Peyer's patch (tissue), 4 donors: ENCODE data around the gene PTPN2. TPM values are rescaled to one million over a fixed set of nuclear protein-coding genes. Genes with fewer than 3 reads are reported as not detected.

Experiments
- DNase-seq, 3 donors: peaks; one replicate each; pipeline ENCODE4 v3.0.0-alpha.2; 2017 to 2019
- H3K27ac ChIP-seq, 4 donors: fragments of 200-600 bp; sonication (generic); one replicate each; pipeline ENCODE4 v1.5.1; 2016 to 2019
- H3K27me3 ChIP-seq, 2 donors: fragments of 200-600 bp; sonication (generic); one replicate each; pipeline ENCODE4 v1.5.1; 2019
- H3K36me3 ChIP-seq, 3 donors: fragments of 200-600 bp; sonication (generic); one replicate each; pipeline ENCODE4 v1.5.1; 2016 to 2019
- H3K4me1 ChIP-seq, 4 donors: fragments of 200-600 bp; sonication (generic); one replicate each; pipeline ENCODE4 v1.5.1; 2016 to 2019
- H3K4me3 ChIP-seq, 4 donors: fragments of 200-600 bp; sonication (generic); 1 replicate in 3 of 4; 2 replicates in 1 of 4; pipeline ENCODE4 v1.5.1; 2016 to 2019; ENCODE audit warnings: mild to moderate bottlenecking in 1 of 4
- H3K9me3 ChIP-seq, 4 donors: fragments of 200-600 bp; sonication (generic); one replicate each; pipeline ENCODE4 v1.5.1; 2016 to 2019; ENCODE audit warnings: mild to moderate bottlenecking in 1 of 4
- CTCF ChIP-seq, 6 experiments: fragments of 450-650 bp in 4 of 6; fragments of 200-600 bp in 2 of 6; sonication (generic) in 1 of 6; IDR thresholded peaks; one replicate each; pipeline ENCODE4 v1.5.1; 2017 to 2019; ENCODE audit warnings: antibody characterized with exemption in 6 of 6, mild to moderate bottlenecking in 3 of 6, moderate library complexity in 1 of 6
- POLR2A ChIP-seq, 2 donors: fragments of 450-650 bp; IDR thresholded peaks; one replicate each; pipeline ENCODE4 v1.5.1; 2017; ENCODE audit warnings: antibody characterized with exemption in 2 of 2, mild to moderate bottlenecking in 2 of 2, moderate library complexity in 2 of 2
- total RNA-seq, 4 donors: library from RNA; depleted of rRNA; stranded (reverse); fragments of >200 nt; gene quantifications; one replicate each; pipeline ENCODE4 v1.1.0, GENCODE V29; 2016

Gene PTPN2
- total RNA-seq, 4 donors from 2014 or later, result 28.9 to 43.7 (median 29.3) TPM

GRCh38 chr18:12816451-12816850 lies 67.6 kb downstream of the PTPN2 start:
- no peaks in the 10 kb centered on the region for H3K27me3 ChIP-seq
- TF ChIP-seq CTCF (IDR thresholded peaks at IDR 0.05), result no peak
- no peak for TF ChIP-seq POLR2A (IDR thresholded peaks at IDR 0.05)
- no peaks in the 10 kb centered on the region for H3K4me1 ChIP-seq
- H3K27ac ChIP-seq, result no peak overlapping the region
- H3K9me3 ChIP-seq, result no peaks in the 10 kb centered on the region
- H3K36me3 ChIP-seq, result peaks cover 0 to 43% (median 0%) of the 10 kb centered on the region in 3 donors
- H3K4me3 ChIP-seq, result no peak overlapping the region
- DNase-seq, result no peak

- no peak overlapping the region for H3K27ac ChIP-seq
- H3K4me1 ChIP-seq, result no peaks in the 10 kb centered on the region
- H3K36me3 ChIP-seq, result peaks cover 0 to 35% (median 0%) of the 10 kb centered on the region in 3 donors
Measured at GRCh38 chr18:12811191-12811950, 72.7 kb downstream of the PTPN2 start.

GRCh38 chr18:12803069-12803936 lies 80.7 kb downstream of the PTPN2 start:
- no peak for DNase-seq
- no peaks in the 10 kb centered on the region for H3K4me1 ChIP-seq
- no peaks in the 10 kb centered on the region for H3K9me3 ChIP-seq
- no peak for TF ChIP-seq POLR2A (IDR thresholded peaks at IDR 0.05)
- TF ChIP-seq CTCF (IDR thresholded peaks at IDR 0.05), result no peak
- H3K27me3 ChIP-seq, result no peaks in the 10 kb centered on the region
- no peak overlapping the region for H3K4me3 ChIP-seq
- H3K27ac ChIP-seq, result no peak overlapping the region
- peaks cover 0 to 30% (median 0%) of the 10 kb centered on the region in 3 donors for H3K36me3 ChIP-seq

More at GRCh38 chr18:12811191-12811950, 72.7 kb downstream of the PTPN2 start:
- no peaks in the 10 kb centered on the region for H3K27me3 ChIP-seq
- TF ChIP-seq POLR2A (IDR thresholded peaks at IDR 0.05), result no peak
- TF ChIP-seq CTCF (IDR thresholded peaks at IDR 0.05), result no peak
- H3K9me3 ChIP-seq, result no peaks in the 10 kb centered on the region
- DNase-seq, result no peak
- H3K4me3 ChIP-seq, result no peak overlapping the region

- TF ChIP-seq CTCF (IDR thresholded peaks at IDR 0.05) (no peak), POLR2A (IDR thresholded peaks at IDR 0.05) (no peak)
- Histone ChIP-seq H3K9me3 (no peaks in the 10 kb centered on the region), H3K27me3 (no peaks in the 10 kb centered on the region), H3K36me3 (peaks cover 0 to 35% (median 0%) of the 10 kb centered on the region in 3 donors), H3K4me3 (no peak overlapping the region), H3K27ac (no peak overlapping the region), H3K4me1 (no peaks in the 10 kb centered on the region)
- no peak for DNase-seq
Measured at GRCh38 chr18:12802538-12802937, 81.5 kb downstream of the PTPN2 start.

- H3K27ac ChIP-seq, result no peak overlapping the region
- peaks cover 0 to 44% (median 0%) of the 10 kb centered on the region in 3 donors for H3K36me3 ChIP-seq
- H3K9me3 ChIP-seq, result no peaks in the 10 kb centered on the region
- no peaks in the 10 kb centered on the region for H3K27me3 ChIP-seq
- DNase-seq, result no peak
- no peak overlapping the region for H3K4me3 ChIP-seq
- H3K4me1 ChIP-seq, result no peaks in the 10 kb centered on the region
- TF ChIP-seq POLR2A (IDR thresholded peaks at IDR 0.05), result no peak
- TF ChIP-seq CTCF (IDR thresholded peaks at IDR 0.05), result no peak
Measured at GRCh38 chr18:12796448-12796847, 87.6 kb downstream of the PTPN2 start.
